Retinal pigment epithelial cell (primary cell): ENCODE measurements around the gene USHBP1.
A peak's percentile ranks its signal among the peaks of the same experiment; 100 is the strongest.

Experiments
- DNase-seq: peaks from one replicate; pipeline ENCODE4 v3.0.0-alpha.2; 2010; ENCODE audit warnings: low read depth
- H3K4me3 ChIP-seq: 2 replicates; pipeline ENCODE4 v1.5.1; 2011; ENCODE audit warnings: mild to moderate bottlenecking, low read length, control low read depth, moderate library complexity
- TF ChIP-seq, protein P1 (sequence below): conservative IDR thresholded peaks from 2 replicates; pipeline ENCODE4 v1.5.1; 2011; ENCODE audit warnings: low read depth, low read length, control low read depth, inconsistent platforms

USHBP1 gene

DNA sequence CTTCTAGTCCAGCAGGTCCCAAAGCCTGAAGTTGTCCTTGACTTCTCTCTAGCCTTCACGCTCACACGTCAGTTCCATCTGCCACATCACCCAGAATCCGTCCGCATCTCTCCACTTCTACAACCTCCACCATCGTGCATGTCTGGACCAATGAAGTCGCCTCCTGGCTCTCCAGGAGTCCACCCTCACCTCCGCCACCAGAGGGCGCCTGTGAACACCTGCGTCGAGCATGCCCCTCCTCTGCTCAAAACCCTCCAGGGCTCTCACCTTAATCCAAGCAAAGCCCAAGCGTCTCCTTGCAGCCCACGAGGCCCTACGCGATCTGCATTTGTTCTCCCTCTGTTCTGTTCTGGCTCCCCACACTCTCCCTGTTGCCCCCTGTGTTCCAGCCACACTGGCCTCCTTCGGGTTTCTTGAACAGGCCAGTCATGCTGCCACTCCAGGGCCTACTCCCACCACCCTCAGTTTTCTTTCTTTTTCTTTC is 3.7 kb downstream of the USHBP1 start:
- H3K4me3 ChIP-seq = no peak overlapping the region
- DNase-seq = no peak
- TF ChIP-seq, protein P1, sequence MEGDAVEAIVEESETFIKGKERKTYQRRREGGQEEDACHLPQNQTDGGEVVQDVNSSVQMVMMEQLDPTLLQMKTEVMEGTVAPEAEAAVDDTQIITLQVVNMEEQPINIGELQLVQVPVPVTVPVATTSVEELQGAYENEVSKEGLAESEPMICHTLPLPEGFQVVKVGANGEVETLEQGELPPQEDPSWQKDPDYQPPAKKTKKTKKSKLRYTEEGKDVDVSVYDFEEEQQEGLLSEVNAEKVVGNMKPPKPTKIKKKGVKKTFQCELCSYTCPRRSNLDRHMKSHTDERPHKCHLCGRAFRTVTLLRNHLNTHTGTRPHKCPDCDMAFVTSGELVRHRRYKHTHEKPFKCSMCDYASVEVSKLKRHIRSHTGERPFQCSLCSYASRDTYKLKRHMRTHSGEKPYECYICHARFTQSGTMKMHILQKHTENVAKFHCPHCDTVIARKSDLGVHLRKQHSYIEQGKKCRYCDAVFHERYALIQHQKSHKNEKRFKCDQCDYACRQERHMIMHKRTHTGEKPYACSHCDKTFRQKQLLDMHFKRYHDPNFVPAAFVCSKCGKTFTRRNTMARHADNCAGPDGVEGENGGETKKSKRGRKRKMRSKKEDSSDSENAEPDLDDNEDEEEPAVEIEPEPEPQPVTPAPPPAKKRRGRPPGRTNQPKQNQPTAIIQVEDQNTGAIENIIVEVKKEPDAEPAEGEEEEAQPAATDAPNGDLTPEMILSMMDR = peak; percentile 84

DNA sequence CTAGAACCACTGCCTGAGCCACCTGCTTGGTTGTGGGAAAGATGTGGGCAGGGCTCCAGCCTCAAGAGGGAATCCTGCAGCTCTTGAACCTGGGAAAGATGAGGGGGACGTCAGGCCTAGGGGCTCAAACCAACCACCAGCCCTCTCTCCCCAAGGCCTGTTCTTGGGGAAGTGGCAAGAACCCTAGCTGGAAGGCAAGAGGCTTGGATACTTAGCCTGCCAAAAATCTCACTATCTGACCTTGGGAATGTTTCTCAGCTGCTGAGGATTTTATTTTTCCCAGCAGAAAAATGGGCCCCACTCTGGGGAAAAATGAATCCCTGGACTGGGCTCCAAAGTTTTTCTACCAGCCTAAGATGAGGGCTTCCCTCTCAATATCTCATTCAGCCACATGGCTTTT is 4.6 kb downstream of the USHBP1 start:
- TF ChIP-seq, protein P1 = no peak
- H3K4me3 ChIP-seq = no peak overlapping the region
- DNase-seq = no peak

DNA sequence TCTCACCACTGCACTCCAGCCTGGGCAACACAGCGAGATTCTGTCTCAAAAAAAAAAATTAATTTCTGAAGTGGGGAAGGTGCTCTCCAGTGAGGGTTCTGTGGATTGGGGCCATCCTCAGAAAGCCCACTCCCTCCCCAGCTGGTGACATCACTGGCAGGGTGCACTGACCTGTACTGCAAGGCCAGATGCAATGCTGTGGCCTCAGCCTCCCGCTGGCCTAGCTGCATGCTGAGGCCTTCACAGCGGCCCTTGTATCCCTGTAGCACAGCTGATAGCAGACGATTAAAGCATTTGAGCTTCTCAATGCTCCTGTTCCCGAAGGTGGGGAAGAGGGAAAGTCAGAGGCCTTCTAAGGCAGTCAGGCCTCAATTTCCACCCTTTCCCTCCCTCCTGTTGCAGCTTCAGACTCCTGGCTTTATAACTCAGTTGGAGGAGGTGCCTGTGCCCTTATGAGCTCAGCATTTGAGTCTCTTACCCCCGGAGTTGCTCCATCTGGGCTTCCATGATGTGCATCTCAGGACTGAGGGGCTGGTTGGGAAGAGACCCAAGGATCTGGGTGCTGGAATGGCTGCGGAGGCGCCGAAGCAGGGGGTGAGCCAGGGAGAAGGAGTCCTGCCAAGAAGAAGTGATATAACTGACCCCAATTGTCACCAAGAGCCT is 5.3 kb downstream of the USHBP1 start:
- H3K4me3 ChIP-seq = no peak overlapping the region
- no peak for DNase-seq
- TF ChIP-seq, protein P1 = no peak

DNA sequence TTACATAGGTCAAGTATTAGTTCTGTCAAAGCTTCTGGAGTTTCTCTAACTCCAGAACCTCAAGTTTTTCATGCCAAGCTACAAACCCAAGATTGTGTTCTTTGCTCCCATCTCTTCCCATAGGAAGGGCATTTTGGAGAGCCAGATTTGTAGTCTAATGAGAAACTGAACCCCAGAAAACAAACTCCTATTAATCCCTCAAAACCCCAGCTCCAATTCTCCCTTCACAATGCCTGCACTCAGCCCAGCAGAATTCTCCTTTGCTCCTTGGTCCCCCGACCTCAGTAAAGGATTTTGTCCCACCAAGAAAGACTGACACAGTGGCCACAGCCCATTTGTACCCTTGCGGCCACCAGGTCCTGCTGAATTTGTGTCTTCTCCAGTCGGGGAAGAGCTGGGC is 8.4 kb downstream of the USHBP1 start:
- DNase-seq = no peak
- TF ChIP-seq, protein P1 = no peak
- no peak overlapping the region for H3K4me3 ChIP-seq

DNA sequence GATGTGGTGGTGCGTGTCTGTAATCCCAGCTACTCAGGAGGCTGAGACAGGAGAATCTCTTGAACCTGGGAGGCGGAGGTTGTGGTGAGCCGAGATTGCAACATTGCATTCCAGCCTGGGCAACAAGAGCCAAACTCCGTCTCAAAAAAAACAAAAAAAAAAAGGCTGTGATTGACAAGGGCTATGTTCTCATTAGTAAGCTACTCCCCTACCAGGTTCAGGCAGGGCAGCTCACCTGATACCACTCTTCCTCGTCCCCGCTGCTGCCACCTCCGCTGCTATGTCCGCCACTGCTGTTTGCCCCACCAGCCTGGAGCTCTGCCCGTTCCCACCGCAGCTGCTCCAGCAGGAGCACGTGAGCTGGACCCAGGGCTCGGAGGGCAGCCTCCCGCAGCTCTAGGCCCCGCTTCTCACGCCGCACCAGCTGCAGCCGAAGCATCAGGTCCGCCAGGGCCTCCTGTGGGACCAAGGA is 9.4 kb downstream of the USHBP1 start:
- no peak overlapping the region for H3K4me3 ChIP-seq
- no peak for DNase-seq
- TF ChIP-seq, protein P1 = no peak

DNA sequence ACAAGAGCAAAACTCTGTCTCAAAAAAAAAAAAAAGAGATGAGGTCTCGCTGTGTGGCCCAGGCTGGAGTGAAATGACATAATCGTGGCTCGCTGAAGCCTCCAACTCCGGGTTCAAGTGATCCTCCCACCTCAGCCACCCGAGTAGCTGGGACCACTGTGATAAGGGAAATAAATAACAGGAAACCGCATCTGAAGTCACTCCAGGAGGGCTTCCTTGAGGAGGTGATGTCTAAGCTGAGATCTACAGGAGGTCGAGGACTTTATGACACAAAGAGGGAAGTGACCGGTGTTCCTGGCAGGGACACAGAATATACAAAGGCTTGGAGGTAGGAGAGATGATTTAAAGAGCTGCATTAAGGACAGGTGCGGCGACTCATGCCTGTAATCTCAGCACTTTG is 9.9 kb downstream of the USHBP1 start:
- DNase-seq = no peak
- H3K4me3 ChIP-seq = no peak overlapping the region
- TF ChIP-seq, protein P1 = no peak

DNA sequence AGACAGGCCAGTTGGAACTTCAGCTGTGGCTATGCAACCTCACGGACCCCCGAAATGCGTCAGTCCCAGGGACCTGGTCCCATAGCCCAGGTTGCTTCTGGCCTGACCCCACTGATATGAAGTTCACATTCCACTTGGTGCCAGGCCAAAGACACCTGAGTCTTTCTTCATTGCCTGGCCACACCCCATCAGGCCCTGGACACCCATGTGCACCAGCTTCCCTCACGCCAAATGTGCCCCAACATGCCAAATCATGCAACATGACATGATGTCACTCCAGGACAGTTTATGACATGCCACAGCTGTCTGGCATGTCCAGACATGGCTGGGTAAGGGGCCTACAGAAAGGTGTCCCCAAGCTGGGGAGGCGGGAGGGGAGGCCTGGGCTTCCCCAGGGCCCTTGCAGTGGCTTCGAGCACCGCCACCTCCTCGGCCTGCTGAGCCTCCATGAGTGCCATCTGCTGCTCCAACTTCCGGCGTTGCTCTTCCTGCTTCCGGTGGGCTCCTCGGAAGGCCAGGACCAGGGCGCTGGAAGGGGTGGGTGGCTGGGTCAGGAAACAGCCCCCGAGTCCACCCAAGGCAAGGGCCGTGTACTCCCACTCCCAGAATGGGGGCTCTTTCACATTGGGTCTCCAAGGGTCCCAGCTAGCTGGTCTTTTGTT is 14.5 kb downstream of the USHBP1 start:
- no peak for DNase-seq
- TF ChIP-seq, protein P1 = no peak
- H3K4me3 ChIP-seq = no peak overlapping the region
